DMS79 treated with DMSO at 0.1 percent for 48 hours (cell line): Measurements from ENCODE around the gene TUFM.
"Not testable (repeated sequence)": the region's sequence is repeated elsewhere in the genome, so short reads cannot be mapped to it uniquely, and the experiment has no call there.

Experiments
- DNase-seq: peaks from one replicate; lab custom pipeline; 2025; lab: John Stamatoyannopoulos, UW

Gene TUFM

DNA sequence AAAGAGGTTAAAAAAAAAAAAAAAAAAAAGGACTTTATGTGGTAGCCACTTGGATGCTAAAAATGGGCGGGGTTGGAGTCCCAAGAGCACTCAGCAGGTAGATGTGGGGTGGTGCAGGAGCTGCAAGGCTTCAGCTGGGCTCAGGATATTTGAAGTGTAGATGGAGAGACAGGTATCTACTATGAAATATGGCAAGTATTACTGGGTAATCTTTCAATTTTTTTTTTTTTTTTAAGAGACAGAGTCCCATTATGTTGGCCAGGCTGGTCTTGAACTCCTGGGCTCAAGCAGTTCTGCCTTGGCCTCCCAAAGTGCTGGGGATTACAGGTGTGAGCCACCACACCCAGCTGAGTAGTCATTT is 7.6 kb downstream of the TUFM start:
- no peak for DNase-seq

DNA sequence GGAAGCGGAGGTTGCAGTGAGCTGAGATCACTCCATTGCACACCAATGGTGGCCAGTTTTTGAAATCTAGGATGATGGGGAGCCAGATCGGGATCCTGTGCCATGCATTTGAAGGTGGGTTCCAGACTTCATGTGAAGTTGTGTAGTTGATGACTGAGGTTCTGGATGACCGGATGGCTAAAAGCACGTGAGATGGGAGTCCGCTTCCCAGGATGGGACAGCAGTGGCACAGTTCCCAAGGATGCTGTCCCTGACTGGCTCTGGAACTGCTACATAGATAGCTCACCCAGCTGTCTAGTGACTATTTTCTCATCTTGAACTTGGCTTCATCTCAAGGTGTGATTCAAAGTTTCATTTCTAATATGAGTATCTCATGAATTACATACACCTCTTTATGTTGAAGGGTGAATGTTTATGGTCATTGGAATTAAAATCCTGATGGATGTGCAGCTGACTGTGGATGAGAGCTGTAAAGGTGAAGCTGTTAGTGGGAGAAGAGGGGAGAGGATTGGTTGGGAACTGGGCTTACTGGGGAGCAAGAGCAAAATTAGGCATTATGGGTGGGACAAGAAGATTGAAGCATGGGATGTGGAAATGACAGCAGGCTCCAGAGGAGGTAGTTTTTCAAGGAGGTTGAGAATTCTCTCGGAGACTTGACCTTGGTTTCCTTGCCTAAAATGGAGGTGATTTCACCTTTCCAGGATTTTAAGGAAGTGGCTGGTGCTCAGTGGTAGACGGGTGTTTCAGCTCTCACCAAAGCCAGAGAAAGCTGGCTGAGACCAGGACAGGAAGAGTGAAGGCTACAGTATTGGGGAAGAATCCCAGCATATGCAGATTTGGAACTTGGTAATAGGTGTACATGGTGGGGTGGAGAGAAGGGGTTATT is 8.2 kb downstream of the TUFM start:
- DNase-seq = no peak

DNA sequence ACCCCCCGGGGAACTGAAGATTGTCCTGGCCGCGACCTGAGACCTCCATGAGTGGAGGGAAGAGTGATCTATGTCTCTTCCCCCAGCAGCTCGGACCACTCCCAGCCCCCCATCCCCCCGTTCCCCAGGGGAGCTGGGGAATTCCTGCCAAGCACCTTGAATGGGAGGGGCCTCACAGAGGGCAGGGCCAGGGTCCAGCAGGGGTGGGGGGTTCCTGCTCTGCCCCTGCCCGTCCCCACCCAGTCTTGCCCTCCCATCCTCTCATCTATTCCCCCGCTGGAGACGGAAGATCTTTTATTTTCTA is 9.4 kb downstream of the TUFM start:
- DNase-seq = no peak

DNA sequence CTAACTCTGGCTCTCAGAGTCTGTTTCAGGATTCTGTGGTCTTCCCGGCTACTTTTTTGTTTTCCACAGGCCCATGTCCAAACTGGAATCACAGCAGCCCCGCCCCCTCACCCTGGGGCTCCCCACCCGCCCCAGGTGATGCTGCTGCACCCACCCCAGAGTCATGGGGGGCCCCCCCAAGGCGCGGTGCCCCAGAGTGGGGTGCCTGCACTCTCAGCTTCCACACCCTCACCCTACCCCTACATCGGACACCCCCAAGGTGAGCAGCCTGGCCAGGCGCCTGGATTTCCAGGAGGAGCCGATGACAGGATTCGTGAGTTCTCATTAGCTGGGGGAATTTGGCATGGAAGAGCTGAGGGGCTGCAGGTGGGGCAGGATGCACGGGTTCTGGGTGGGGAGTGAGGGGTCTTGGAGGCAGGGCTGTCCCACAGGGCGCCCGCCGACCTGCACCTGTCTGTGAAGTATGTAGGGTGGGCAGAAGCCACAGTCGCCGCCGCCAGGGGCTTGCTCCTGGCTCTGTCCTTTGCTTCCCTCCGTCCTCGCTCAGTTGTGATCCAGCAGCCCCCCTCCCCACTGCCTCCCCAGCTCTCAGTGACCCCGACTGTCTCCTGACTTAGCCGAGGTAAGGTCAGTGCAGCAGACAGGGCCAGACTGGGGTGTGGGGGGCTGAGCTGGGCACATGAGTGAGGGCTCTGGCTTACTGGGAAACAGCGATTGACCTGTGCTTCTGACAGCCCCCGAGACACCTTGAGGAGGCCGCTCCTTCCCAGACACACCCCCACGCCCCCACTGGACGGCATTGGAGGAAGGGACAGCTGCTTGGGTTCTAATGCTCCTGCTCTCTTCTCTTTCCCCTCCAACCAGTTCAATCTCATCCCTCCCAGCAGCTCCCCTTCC is 10.0 kb downstream of the TUFM start:
- DNase-seq = no peak

DNA sequence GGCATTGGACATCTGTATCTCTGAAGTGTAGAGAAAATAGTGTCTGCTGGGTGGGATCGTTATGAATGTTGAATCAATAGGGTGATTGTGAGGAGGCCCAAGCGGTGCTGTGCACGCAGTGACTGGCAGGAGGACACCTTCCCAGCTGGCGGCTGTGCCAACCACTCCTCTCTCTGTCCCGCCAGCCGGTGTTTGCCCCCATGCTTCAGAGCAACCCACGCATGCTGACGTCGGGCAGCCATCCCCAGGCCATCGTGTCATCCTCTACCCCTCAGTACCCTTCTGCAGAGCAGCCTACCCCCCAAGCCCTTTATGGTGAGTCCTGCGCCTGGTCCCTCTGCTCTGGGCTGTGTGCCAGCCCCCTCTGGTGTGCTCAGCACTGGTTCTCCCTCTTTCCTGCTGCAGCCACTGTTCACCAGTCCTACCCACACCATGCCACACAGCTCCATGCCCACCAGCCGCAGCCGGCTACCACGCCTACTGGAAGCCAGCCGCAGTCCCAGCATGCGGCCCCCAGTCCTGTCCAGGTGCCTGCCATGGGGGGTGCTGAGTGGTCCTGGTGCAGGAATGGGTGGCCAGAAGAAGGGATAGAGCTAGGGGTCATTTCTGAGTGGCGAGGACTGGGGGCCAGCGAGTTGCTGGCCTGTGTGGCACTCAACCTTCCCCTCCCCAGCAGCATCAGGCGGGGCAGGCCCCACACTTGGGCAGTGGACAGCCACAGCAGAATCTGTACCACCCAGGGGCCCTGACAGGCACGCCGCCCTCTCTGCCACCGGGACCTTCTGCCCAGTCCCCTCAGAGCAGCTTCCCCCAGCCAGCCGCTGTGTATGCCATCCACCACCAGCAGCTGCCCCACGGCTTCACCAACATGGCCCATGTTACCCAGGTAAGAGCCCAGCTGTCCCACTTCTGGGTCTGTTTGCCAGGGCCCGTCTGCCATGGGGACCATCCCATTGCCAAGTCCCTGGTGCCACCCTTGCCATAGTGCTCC is 11.0 kb downstream of the TUFM start:
- no peak for DNase-seq

DNA sequence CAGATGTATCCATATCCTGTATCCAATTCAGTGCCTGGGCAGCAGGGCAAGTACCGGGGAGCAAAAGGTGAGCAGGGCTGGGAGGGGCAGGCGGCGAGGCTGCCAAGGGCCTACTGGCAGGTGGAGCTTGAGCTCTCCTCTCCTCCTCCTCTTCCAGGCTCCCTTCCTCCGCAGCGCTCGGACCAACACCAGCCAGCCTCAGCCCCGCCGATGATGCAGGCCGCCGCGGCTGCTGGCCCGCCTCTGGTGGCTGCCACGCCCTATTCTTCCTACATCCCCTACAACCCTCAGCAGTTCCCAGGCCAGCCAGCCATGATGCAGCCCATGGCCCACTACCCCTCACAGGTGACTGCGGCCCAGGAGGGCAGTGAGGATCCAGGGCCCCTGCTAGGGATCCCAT is 11.8 kb downstream of the TUFM start:
- no peak for DNase-seq

GRCh38 chr16:28830531-28830930 is 15.6 kb downstream of the TUFM start:
- no peak for DNase-seq

GRCh38 chr16:28829747-28830146 is 16.4 kb downstream of the TUFM start:
- DNase-seq = no peak

GRCh38 chr16:28826141-28826540 is 20.0 kb downstream of the TUFM start:
- DNase-seq = no peak

- DNase-seq = no peak
These were observed 21.5 kb downstream of the TUFM start for GRCh38 chr16:28824717-28824973.

GRCh38 chr16:28823873-28824716 is 22.1 kb downstream of the TUFM start:
- DNase-seq = peak; percentile 95

DNA sequence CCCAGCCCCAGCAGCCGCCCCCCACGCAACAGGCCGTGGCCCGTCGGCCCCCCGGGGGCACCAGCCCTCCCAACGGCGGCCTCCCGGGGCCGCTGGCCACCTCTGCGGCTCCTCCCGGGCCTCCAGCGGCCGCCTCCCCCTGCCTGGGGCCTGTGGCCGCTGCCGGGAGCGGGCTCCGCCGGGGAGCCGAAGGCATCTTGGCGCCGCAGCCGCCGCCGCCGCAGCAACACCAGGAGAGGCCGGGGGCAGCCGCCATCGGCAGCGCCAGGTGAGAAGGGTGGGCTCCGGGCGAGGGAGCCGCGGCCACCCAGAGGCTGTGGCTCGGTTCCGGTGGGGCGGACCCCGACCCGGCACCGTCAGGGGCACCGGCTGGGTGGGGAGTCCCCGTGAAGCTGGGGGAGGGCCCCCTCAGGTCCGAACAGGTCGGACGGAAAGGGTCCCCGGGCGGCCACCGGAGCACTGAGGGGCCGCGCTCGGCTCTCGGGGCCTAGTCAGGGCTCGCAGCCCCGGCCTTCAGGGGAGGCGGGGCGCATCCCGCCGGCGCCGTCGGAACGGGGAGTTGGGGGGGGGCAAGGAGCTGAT is 22.8 kb downstream of the TUFM start:
- DNase-seq = no peak

GRCh38 chr16:28822520-28823290 is 23.4 kb downstream of the TUFM start, which contains the start of gene ATXN2L:
ATXN2L (plus strand) TSS chr16:28822999; CDS start chr16:28823260, 261 bp downstream.
- peak; percentile 81 for DNase-seq

DNA sequence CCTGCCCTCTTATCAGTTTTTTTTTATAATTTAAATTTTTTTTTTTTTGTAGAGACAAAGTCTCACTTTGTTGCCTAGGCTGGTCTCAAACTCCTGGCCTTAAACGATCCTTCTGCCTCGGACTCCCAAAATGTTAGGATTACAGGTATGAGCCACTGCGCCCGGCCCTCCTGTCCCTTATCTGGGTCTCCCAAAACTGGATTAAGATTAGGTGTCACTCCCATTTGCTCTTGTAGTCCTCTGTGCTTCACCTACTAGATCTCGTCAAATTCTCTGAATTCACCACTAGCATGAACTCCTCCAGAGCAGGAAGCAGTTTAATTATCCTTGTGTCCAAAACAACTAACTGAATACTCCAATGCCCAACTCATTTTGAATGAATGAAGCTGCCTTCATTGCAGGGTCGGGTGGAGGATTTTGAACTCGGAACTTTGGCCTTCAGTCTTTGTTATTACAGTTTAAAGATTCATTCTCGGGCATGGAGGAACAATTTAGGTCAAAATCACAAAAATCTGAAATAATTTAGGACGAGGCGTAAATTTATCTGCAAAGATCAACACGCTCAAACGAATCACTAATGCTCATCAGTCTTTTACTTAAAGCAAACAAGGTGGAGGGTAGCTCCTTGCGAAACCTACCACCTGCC is 24.2 kb downstream of the TUFM start:
- peak; percentile 40 for DNase-seq

DNA sequence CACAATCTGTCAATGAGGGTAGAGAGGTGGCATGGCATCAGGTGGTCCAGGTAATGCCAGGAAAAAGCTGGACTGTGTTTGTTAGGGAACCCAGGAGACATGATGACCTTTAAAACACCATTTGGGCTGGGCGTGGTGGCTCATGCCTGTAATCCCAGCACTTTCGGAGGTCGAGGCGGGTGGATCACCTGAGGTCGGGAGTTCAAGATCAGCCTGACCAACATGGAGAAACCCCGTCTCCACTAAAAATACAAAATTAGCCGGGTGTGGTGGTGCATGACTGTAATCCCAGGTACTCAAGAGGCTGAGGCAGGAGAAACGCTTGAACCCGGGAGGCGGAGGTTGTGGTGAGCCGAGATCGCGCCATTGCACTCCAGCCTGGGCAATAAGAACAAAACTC is 25.6 kb downstream of the TUFM start:
- DNase-seq = not testable (repeated sequence)

GRCh38 chr16:28820016-28820415 is 26.1 kb downstream of the TUFM start:
- DNase-seq = no peak

- DNase-seq = not testable (repeated sequence)
These were observed 38.6 kb downstream of the TUFM start for GRCh38 chr16:28807445-28808120.

GRCh38 chr16:28802235-28803019 is 43.7 kb downstream of the TUFM start:
- DNase-seq = peak; percentile 17
